ENCODE data around the gene ZPR1. TPM values are rescaled to one million over a fixed set of nuclear protein-coding genes. Genes with fewer than 3 reads are reported as not detected.
A peak's percentile ranks its signal among the peaks of the same experiment; 100 is the strongest.

ZPR1 gene
- total RNA-seq, 1 experiment from 2014 or later: 105 TPM

GRCh38 chr11:116791813-116792143 lies 4.0 kb upstream of the ZPR1 start, which contains the start of gene APOA5:
Gene APOA5, minus strand, starts transcription at chr11:116791879. Its CDS starts 19 bp downstream, at chr11:116791860.
- no peak for TF ChIP-seq CTCF (IDR thresholded peaks at IDR 0.05; ENCODE audit: unreplicated experiment)
- Mint-ChIP-seq H3K4me1 (ENCODE audit: insufficient read depth, unreplicated experiment) (peaks cover 36% of the 10 kb centered on the region), H3K36me3 (ENCODE audit: insufficient read depth, unreplicated experiment) (peaks cover 1% of the 10 kb centered on the region), H3K27me3 (ENCODE audit: insufficient read depth, unreplicated experiment) (no peaks in the 10 kb centered on the region), H3K9me3 (ENCODE audit: unreplicated experiment) (no peaks in the 10 kb centered on the region), H3K27ac (ENCODE audit: low read depth, unreplicated experiment) (peak within 1 kb of the TSS; percentile 0), H3K4me3 (ENCODE audit: unreplicated experiment) (no peak within 1 kb of the TSS)
- DNase-seq (ENCODE audit: unreplicated experiment): no peak
- POLR2A ChIA-PET: no interaction called here
- intact Hi-C loops (cut with micrococcal nuclease): loop anchor here (1.0 to 5.0 kb wide), 2 partner anchors 45 to 436 kb away; no protein-coding TSS in a partner anchor
- no TSS peak for BruUV-seq (replicated peaks)
- CTCF ChIA-PET: interaction anchor here (0.5 to 9.7 kb wide), 6 partner anchors 8 to 439 kb away, joined by 3 to 124 read pairs (median 3); partner anchors contain the start of genes APOA1 and APOA4

GRCh38 chr11:116791002-116791812 lies 3.4 kb upstream of the ZPR1 start:
- peak; percentile 89 for TF ChIP-seq CTCF (IDR thresholded peaks at IDR 0.05; ENCODE audit: unreplicated experiment)
- CTCF ChIA-PET: interaction anchor here (0.5 to 9.7 kb wide), 14 partner anchors 9 to 439 kb away, joined by 3 to 124 read pairs (median 4); partner anchors contain the start of genes APOA1 and APOA4
- Mint-ChIP-seq H3K36me3 (ENCODE audit: insufficient read depth, unreplicated experiment) (peaks cover 7% of the 10 kb centered on the region), H3K4me1 (ENCODE audit: insufficient read depth, unreplicated experiment) (peaks cover 36% of the 10 kb centered on the region), H3K27me3 (ENCODE audit: insufficient read depth, unreplicated experiment) (no peaks in the 10 kb centered on the region), H3K4me3 (ENCODE audit: unreplicated experiment) (no peak overlapping the region), H3K9me3 (ENCODE audit: unreplicated experiment) (no peaks in the 10 kb centered on the region), H3K27ac (ENCODE audit: low read depth, unreplicated experiment) (no peak overlapping the region)
- POLR2A ChIA-PET: interaction anchor here (1.2 kb wide), 1 partner anchor 18 kb away, joined by 3 read pairs; no protein-coding TSS in a partner anchor
- no TSS peak for BruUV-seq (replicated peaks)
- intact Hi-C loops (cut with micrococcal nuclease): loop anchor here (1.0 to 5.0 kb wide), 2 partner anchors 45 to 436 kb away; no protein-coding TSS in a partner anchor
- peak; percentile 68 for DNase-seq (ENCODE audit: unreplicated experiment)

- Mint-ChIP-seq H3K36me3 (ENCODE audit: insufficient read depth, unreplicated experiment) (peaks cover 13% of the 10 kb centered on the region), H3K27me3 (ENCODE audit: insufficient read depth, unreplicated experiment) (no peaks in the 10 kb centered on the region), H3K27ac (ENCODE audit: low read depth, unreplicated experiment) (no peak overlapping the region), H3K4me3 (ENCODE audit: unreplicated experiment) (no peak overlapping the region), H3K9me3 (ENCODE audit: unreplicated experiment) (no peaks in the 10 kb centered on the region), H3K4me1 (ENCODE audit: insufficient read depth, unreplicated experiment) (peaks cover 36% of the 10 kb centered on the region)
- no TSS peak for BruUV-seq (replicated peaks)
- no peak for TF ChIP-seq CTCF (IDR thresholded peaks at IDR 0.05; ENCODE audit: unreplicated experiment)
- ChIA-PET POLR2A (interaction anchor here (0.5 to 1.7 kb wide), 5 partner anchors 7 to 128 kb away, joined by 3 read pairs; no protein-coding TSS in a partner anchor), CTCF (interaction anchor here (0.6 to 9.7 kb wide), 14 partner anchors 8 to 321 kb away, joined by 3 to 124 read pairs (median 4); partner anchors contain the start of genes APOA1 and APOC3)
- intact Hi-C loops (cut with micrococcal nuclease): loop anchor here (1.0 to 5.0 kb wide), 2 partner anchors 46 to 437 kb away; no protein-coding TSS in a partner anchor
- no peak for DNase-seq (ENCODE audit: unreplicated experiment)
Measured at GRCh38 chr11:116790167-116791001, 2.6 kb upstream of the ZPR1 start.
